Brain pericyte (primary cell): ENCODE measurements around the gene HDAC7.
"Not testable (repeated sequence)": the region's sequence is repeated elsewhere in the genome, so short reads cannot be mapped to it uniquely, and the experiment has no call there.

Source experiments
- DNase-seq: peaks from one replicate; pipeline ENCODE4 v3.0.0-alpha.2; 2012; ENCODE audit warnings: low read depth, low spot score

HDAC7 gene

GRCh38 chr12:47849261-47849660 is 29.6 kb upstream of the HDAC7 start:
- DNase-seq = no peak

- no peak for DNase-seq
These were observed 29.1 kb upstream of the HDAC7 start for GRCh38 chr12:47848853-47849252.

- no peak for DNase-seq
These were observed 26.7 kb upstream of the HDAC7 start for GRCh38 chr12:47846294-47846996.

GRCh38 chr12:47845081-47845480 is 25.4 kb upstream of the HDAC7 start:
- no peak for DNase-seq

GRCh38 chr12:47844264-47845019 is 24.7 kb upstream of the HDAC7 start:
- no peak for DNase-seq

GRCh38 chr12:47843226-47843980 is 23.7 kb upstream of the HDAC7 start:
- no peak for DNase-seq

GRCh38 chr12:47842543-47842942 is 22.8 kb upstream of the HDAC7 start:
- not testable (repeated sequence) for DNase-seq

- DNase-seq = no peak
These were observed 22.2 kb upstream of the HDAC7 start for GRCh38 chr12:47841910-47842309.

- no peak for DNase-seq
These were observed 21.8 kb upstream of the HDAC7 start for GRCh38 chr12:47841501-47841900.

GRCh38 chr12:47840571-47840970 is 20.9 kb upstream of the HDAC7 start:
- no peak for DNase-seq

GRCh38 chr12:47839214-47839876 is 19.6 kb upstream of the HDAC7 start:
- no peak for DNase-seq

- no peak for DNase-seq
These were observed 18.7 kb upstream of the HDAC7 start for GRCh38 chr12:47838286-47838931.

- DNase-seq = no peak
These were observed 17.8 kb upstream of the HDAC7 start for GRCh38 chr12:47837190-47838171.

GRCh38 chr12:47835831-47836155 is 16.1 kb upstream of the HDAC7 start:
- no peak for DNase-seq

GRCh38 chr12:47835006-47835830 is 15.5 kb upstream of the HDAC7 start:
- no peak for DNase-seq

GRCh38 chr12:47834199-47834903 is 14.6 kb upstream of the HDAC7 start:
- no peak for DNase-seq

- no peak for DNase-seq
These were observed 13.9 kb upstream of the HDAC7 start for GRCh38 chr12:47833591-47834012.

GRCh38 chr12:47832263-47832933 is 12.7 kb upstream of the HDAC7 start:
- DNase-seq = no peak
